CD4-positive, alpha-beta T cell treated with Interleukin-1 beta for 1 hour (primary cell): Measurements from ENCODE around the gene FNDC3B.

Experiments
- DNase-seq, 2 donors: peaks; one replicate each; pipeline ENCODE4 v3.0.0-alpha.2; 2020 to 2022

Gene FNDC3B

GRCh38 chr3:172154768-172155664, 115.6 kb downstream of the FNDC3B start:
- DNase-seq = no peak

- DNase-seq = no peak
These were observed 116.7 kb downstream of the FNDC3B start for GRCh38 chr3:172155897-172156585.

- no peak for DNase-seq
These were observed 117.2 kb downstream of the FNDC3B start for GRCh38 chr3:172156586-172156955.

- DNase-seq = no peak
These were observed 118.3 kb downstream of the FNDC3B start for GRCh38 chr3:172157564-172158258.

GRCh38 chr3:172158741-172159140, 119.4 kb downstream of the FNDC3B start:
- DNase-seq = no peak

- no peak for DNase-seq
These were observed 120.0 kb downstream of the FNDC3B start for GRCh38 chr3:172159376-172159775.

- peak in 1 of 2 donors; percentile 34 for DNase-seq
These were observed 120.7 kb downstream of the FNDC3B start for GRCh38 chr3:172159962-172160538.

GRCh38 chr3:172161133-172161789, 121.9 kb downstream of the FNDC3B start:
- no peak for DNase-seq

GRCh38 chr3:172161959-172162358, 122.6 kb downstream of the FNDC3B start:
- DNase-seq = no peak

- no peak for DNase-seq
These were observed 123.9 kb downstream of the FNDC3B start for GRCh38 chr3:172163320-172163719.

- no peak for DNase-seq
These were observed 125.4 kb downstream of the FNDC3B start for GRCh38 chr3:172164620-172165362.

GRCh38 chr3:172166261-172166660, 126.9 kb downstream of the FNDC3B start:
- no peak for DNase-seq

- DNase-seq = no peak
These were observed 127.5 kb downstream of the FNDC3B start for GRCh38 chr3:172166890-172167289.

- DNase-seq = no peak
These were observed 128.7 kb downstream of the FNDC3B start for GRCh38 chr3:172167892-172168648.

- no peak for DNase-seq
These were observed 130.8 kb downstream of the FNDC3B start for GRCh38 chr3:172170073-172170709.

GRCh38 chr3:172170841-172171240, 131.5 kb downstream of the FNDC3B start:
- DNase-seq = no peak

GRCh38 chr3:172171396-172172075, 132.2 kb downstream of the FNDC3B start:
- DNase-seq = no peak

GRCh38 chr3:172173316-172174254, 134.2 kb downstream of the FNDC3B start:
- no peak for DNase-seq
